ENCODE results near the gene CRYBG2.

- no peak for TF ChIP-seq SREBF2 (IDR thresholded peaks at IDR 0.05; ENCODE audit: low read length)
- TF ChIP-seq CTCF (IDR thresholded peaks at IDR 0.05 in 2 of 3, conservative IDR thresholded peaks at IDR 0.05 in 1 of 3; ENCODE audit: control insufficient read depth in 2 of 3, extremely low read depth in 1 of 3, insufficient read depth in 1 of 3, low read depth in 3 of 3, low read length in 3 of 3) = no peak
- no peak for TF ChIP-seq MAX (IDR thresholded peaks at IDR 0.05; ENCODE audit: low read depth, low read length)
- TF ChIP-seq RFX5 (IDR thresholded peaks at IDR 0.05; ENCODE audit: low read depth, low read length) = no peak
- TF ChIP-seq ATF7 (IDR thresholded peaks at IDR 0.05; ENCODE audit: low read depth) = no peak
- TF ChIP-seq SUZ12 (IDR thresholded peaks at IDR 0.05; ENCODE audit: unreplicated experiment) = no peak
Measured at GRCh38 chr1:26300578-26301275, 53.2 kb downstream of the CRYBG2 start.

Data from GM12878 (cell line).